Measurements from ENCODE around the gene PCDHGC3. TPM values are rescaled to one million over a fixed set of nuclear protein-coding genes. Genes with fewer than 3 reads are reported as not detected.

The PCDHGC3 gene
- total RNA-seq, 4 donors from 2014 or later, result 30.0 to 73.4 (median 60.4) TPM

DNA sequence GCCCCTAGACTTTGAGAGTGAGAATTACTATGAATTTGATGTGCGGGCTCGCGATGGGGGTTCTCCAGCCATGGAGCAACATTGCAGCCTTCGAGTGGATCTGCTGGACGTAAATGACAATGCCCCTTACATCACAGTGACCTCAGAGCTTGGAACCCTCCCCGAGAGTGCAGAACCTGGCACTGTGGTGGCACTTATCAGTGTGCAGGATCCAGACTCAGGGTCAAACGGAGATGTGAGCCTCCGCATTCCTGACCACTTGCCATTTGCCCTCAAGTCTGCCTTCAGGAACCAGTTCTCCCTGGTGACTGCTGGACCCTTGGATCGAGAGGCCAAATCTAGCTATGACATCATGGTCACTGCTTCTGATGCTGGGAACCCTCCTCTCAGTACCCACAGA lies 10.3 kb downstream of the PCDHGC3 start:
- Histone ChIP-seq H3K27me3 (peaks cover 4% of the 10 kb centered on the region), H3K36me3 (peaks cover 22% of the 10 kb centered on the region), H3K9me3 (no peaks in the 10 kb centered on the region), H3K27ac (no peak overlapping the region), H3K4me3 (no peak overlapping the region), H3K4me1 (peaks cover 24% of the 10 kb centered on the region)
- TF ChIP-seq EP300 (IDR thresholded peaks at IDR 0.05) (no peak), POLR2A (IDR thresholded peaks at IDR 0.05) (no peak), POLR2AphosphoS5 (IDR thresholded peaks at IDR 0.05) (no peak)
- TF ChIP-seq, protein P1, sequence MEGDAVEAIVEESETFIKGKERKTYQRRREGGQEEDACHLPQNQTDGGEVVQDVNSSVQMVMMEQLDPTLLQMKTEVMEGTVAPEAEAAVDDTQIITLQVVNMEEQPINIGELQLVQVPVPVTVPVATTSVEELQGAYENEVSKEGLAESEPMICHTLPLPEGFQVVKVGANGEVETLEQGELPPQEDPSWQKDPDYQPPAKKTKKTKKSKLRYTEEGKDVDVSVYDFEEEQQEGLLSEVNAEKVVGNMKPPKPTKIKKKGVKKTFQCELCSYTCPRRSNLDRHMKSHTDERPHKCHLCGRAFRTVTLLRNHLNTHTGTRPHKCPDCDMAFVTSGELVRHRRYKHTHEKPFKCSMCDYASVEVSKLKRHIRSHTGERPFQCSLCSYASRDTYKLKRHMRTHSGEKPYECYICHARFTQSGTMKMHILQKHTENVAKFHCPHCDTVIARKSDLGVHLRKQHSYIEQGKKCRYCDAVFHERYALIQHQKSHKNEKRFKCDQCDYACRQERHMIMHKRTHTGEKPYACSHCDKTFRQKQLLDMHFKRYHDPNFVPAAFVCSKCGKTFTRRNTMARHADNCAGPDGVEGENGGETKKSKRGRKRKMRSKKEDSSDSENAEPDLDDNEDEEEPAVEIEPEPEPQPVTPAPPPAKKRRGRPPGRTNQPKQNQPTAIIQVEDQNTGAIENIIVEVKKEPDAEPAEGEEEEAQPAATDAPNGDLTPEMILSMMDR (IDR thresholded peaks at IDR 0.05), result no peak
- no peak for DNase-seq (ENCODE audit: low spot score in 2 of 2)
- WGBS, result 91% methylated on average over 7 of the region's 9 CpGs

DNA sequence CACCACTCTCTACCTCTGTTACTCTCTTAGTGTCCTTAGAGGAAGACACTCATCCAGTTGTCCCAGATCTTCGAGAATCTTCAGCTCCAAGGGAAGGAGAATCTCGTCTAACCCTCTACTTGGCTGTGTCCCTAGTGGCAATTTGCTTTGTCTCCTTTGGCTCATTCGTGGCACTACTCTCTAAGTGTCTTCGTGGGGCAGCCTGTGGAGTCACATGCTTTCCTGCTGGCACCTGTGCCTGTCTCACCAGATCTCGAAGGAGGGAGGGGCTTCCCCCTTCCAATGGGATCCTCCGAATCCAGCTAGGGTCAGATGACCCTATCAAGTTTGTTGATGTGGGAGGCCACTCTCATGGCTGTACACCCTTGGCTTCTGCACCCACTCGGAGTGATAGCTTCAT lies 11.4 kb downstream of the PCDHGC3 start:
- peaks cover 24% of the 10 kb centered on the region for H3K4me1 ChIP-seq
- H3K9me3 ChIP-seq, result no peaks in the 10 kb centered on the region
- no peak overlapping the region for H3K4me3 ChIP-seq
- H3K27ac ChIP-seq, result no peak overlapping the region
- peaks cover 30% of the 10 kb centered on the region for H3K36me3 ChIP-seq
- TF ChIP-seq EP300 (IDR thresholded peaks at IDR 0.05) (no peak), POLR2AphosphoS5 (IDR thresholded peaks at IDR 0.05) (no peak), POLR2A (IDR thresholded peaks at IDR 0.05) (no peak)
- TF ChIP-seq, protein P1 (IDR thresholded peaks at IDR 0.05), result no peak
- DNase-seq (ENCODE audit: low spot score in 2 of 2), result peak in 1 of 2 donors; percentile 21
- 89% methylated on average over 7 of the region's 7 CpGs for WGBS
- peaks cover 4% of the 10 kb centered on the region for H3K27me3 ChIP-seq

DNA sequence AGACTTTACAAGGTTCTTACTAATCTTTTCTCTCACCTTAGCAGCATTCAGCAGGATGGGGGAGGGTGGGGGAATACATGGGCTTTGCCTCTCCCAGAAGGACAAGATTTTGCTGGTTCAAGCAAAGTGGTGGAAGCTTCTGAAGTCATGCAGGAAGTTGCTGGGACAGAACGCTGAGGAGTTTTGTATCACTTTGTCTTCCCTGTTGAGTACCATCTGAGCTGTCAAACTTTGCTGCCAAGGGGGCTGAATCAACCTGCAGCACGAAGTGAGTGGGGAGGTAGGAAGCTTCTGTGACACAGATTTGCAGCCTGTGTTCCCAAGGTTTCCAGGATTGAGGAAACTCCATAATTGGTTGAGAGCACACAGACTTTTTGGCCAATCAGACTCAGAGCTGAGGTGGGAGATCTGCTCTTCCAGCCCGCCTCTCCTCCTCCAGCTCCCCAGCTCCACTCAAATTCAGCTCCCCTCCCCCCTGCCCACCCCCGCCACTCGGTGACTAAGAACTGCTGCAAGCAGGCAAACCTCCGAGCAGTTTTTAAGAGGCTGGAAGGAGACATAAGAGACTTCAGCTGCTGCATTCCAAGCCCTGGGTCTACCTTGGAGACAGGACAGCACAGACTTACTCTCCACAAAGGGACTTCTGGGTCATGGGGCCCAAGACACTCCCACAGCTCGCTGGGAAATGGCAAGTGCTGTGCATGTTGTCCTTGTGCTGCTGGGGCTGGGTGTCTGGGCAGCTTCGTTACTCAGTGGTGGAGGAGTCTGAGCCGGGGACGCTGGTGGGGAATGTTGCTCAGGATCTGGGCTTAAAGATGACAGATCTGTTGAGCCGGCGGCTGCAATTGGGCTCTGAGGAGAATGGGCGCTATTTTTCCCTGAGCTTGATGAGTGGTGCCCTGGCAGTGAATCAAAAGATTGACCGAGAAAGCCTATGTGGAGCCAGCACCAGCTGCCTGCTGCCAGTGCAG lies 13.1 kb downstream of the PCDHGC3 start, which contains the start of gene PCDHGC5:
Gene PCDHGC5, plus strand, starts transcription at position 491 of the 971 bp plus-strand sequence. Its CDS starts 160 bp downstream, at position 651.
- Histone ChIP-seq H3K27me3 (peaks cover 4% of the 10 kb centered on the region), H3K27ac (no peak within 1 kb of the TSS), H3K36me3 (peaks cover 30% of the 10 kb centered on the region), H3K4me3 (no peak within 1 kb of the TSS), H3K4me1 (peaks cover 33% of the 10 kb centered on the region), H3K9me3 (no peaks in the 10 kb centered on the region)
- no peak for TF ChIP-seq EP300 (IDR thresholded peaks at IDR 0.05)
- TF ChIP-seq, protein P1 (IDR thresholded peaks at IDR 0.05), result no peak
- no peak for TF ChIP-seq POLR2AphosphoS5 (IDR thresholded peaks at IDR 0.05)
- no peak for TF ChIP-seq POLR2A (IDR thresholded peaks at IDR 0.05)
- peak in 1 of 2 donors; percentile 55 for DNase-seq (ENCODE audit: low spot score in 2 of 2)
- 61% methylated on average over 7 of the region's 14 CpGs for WGBS

DNA sequence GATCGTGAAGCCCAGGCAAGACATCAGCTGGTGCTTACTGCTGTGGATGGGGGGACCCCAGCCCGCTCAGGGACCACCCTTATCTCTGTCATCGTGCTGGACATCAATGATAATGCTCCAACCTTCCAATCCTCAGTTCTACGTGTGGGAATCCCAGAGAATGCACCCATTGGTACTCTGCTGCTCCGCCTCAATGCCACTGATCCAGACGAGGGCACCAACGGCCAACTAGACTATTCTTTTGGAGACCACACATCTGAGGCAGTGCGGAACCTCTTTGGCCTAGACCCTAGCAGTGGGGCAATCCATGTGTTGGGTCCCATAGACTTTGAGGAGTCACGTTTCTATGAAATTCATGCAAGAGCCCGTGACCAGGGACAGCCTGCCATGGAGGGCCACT lies 14.1 kb downstream of the PCDHGC3 start:
- peaks cover 33% of the 10 kb centered on the region for H3K4me1 ChIP-seq

More for the DNA sequence above, 14.1 kb downstream of the PCDHGC3 start:
- Histone ChIP-seq H3K9me3 (no peaks in the 10 kb centered on the region), H3K36me3 (peaks cover 30% of the 10 kb centered on the region), H3K4me3 (no peak overlapping the region), H3K27ac (no peak overlapping the region), H3K27me3 (peaks cover 4% of the 10 kb centered on the region)
- 100% methylated on average over 2 of the region's 10 CpGs for WGBS
- TF ChIP-seq, protein P1 (IDR thresholded peaks at IDR 0.05), result no peak
- TF ChIP-seq POLR2AphosphoS5 (IDR thresholded peaks at IDR 0.05), result no peak
- peak in 1 of 2 donors; percentile 41 for DNase-seq (ENCODE audit: low spot score in 2 of 2)
